Measurements from ENCODE around the gene LDB2.

GRCh38 chr4:16857425-16857824 is 41.0 kb downstream of the LDB2 start:
- no peak for TF ChIP-seq CTCF (IDR thresholded peaks at IDR 0.05)
- TF ChIP-seq POLR2A (IDR thresholded peaks at IDR 0.05) = no peak
- no peak for TF ChIP-seq EP300 (IDR thresholded peaks at IDR 0.05)

Measured in tibial nerve (tissue), 4 donors.